K562 (cell line): ENCODE results near the gene C6orf163. TPM values are rescaled to one million over a fixed set of nuclear protein-coding genes. Genes with fewer than 3 reads are reported as not detected.

Experiments used
- BACH1 ChIP-seq: fragments of 200-800 bp; sonication (Bioruptor generic); IDR thresholded peaks from 2 replicates; pipeline ENCODE4 v1.6.1; 2016; ENCODE audit warnings: missing genetic modification characterization, missing compliant biosample characterization
- FIP1L1 ChIP-seq: fragments of 200-400 bp; formaldehyde crosslinking; IDR thresholded peaks from 2 replicates; pipeline ENCODE4 v1.6.1; 2018; ENCODE audit warnings: mild to moderate bottlenecking, low read depth, low read length; ENCODE audit not compliant: poor library complexity, severe bottlenecking
- GATAD2B ChIP-seq: fragments of 450-650 bp; IDR thresholded peaks from 2 replicates; pipeline ENCODE4 v1.6.1; 2017; ENCODE audit warnings: mild to moderate bottlenecking, borderline replicate concordance
- KLF16 ChIP-seq: IDR thresholded peaks from 2 replicates; pipeline ENCODE4 v1.6.1; 2016; ENCODE audit warnings: antibody characterized with exemption
- RCOR1 ChIP-seq, 2 experiments: IDR thresholded peaks; 2 replicates each; pipeline ENCODE4 v1.6.1; 2012; ENCODE audit warnings: low read depth in 2 of 2, low read length in 2 of 2, borderline replicate concordance in 1 of 2, improper control_type of control experiment in 1 of 2
- SMAD3 ChIP-seq: fragments of 450-650 bp; formaldehyde crosslinking; conservative IDR thresholded peaks from 2 replicates; pipeline ENCODE4 v1.4.0; 2020; ENCODE audit warnings: mild to moderate bottlenecking
- SMARCE1 ChIP-seq: fragments of 450-650 bp; IDR thresholded peaks from 2 replicates; pipeline ENCODE4 v1.7.1; 2016; ENCODE audit warnings: mild to moderate bottlenecking
- SRSF1 ChIP-seq: fragments of 200-400 bp; formaldehyde crosslinking; IDR thresholded peaks from 2 replicates; pipeline ENCODE4 v1.6.1; 2017; ENCODE audit warnings: mild to moderate bottlenecking, low read depth, low read length, moderate library complexity
- TAF9B ChIP-seq: fragments of 450-650 bp; IDR thresholded peaks from 2 replicates; pipeline ENCODE4 v1.6.1; 2018; ENCODE audit warnings: mild to moderate bottlenecking; ENCODE audit not compliant: partially characterized antibody
- TBL1XR1 ChIP-seq, 2 experiments: IDR thresholded peaks; 2 replicates each; pipeline ENCODE4 v1.6.1; 2012; ENCODE audit warnings: improper control_type of control experiment in 2 of 2, low read length in 2 of 2, mild to moderate bottlenecking in 1 of 2
- ZNF197 ChIP-seq: fragments of 200-800 bp; sonication (Bioruptor generic); IDR thresholded peaks from 2 replicates; pipeline ENCODE4 v1.6.1; 2016; ENCODE audit warnings: low read depth, missing genetic modification characterization, missing compliant biosample characterization
- ZNF431 ChIP-seq: sonication (generic); formaldehyde crosslinking; IDR thresholded peaks from 2 replicates; pipeline ENCODE4 v1.8.0; 2022; ENCODE audit warnings: mild to moderate bottlenecking, missing genetic modification reagents
- ZNF561 ChIP-seq: fragments of 450-650 bp; formaldehyde crosslinking; conservative IDR thresholded peaks from 2 replicates; pipeline ENCODE4 v1.4.0; 2020; ENCODE audit warnings: mild to moderate bottlenecking, moderate library complexity
- polyA plus RNA-seq, 8 experiments: library from polyadenylated mRNA; depleted of rRNA in 4 of 8; stranded (reverse) in 5 of 8; unstranded in 3 of 8; fragments of >200 nt; fragmentation: Nextera tagmentation in 2 of 8; fragmentation: Illumina TruSeq in 1 of 8; extraction: Ambion mirVana in 2 of 8; extraction: Trizol in 1 of 8; gene quantifications; 2 replicates each; pipeline versions ENCODE4 v1.2.1 to v1.2.3, GENCODE V29; 2011 to 2014; ENCODE audit warnings: inconsistent platforms in 1 of 8, missing spikeins in 1 of 8
- total RNA-seq, 7 experiments: library from RNA; depleted of rRNA in 6 of 7; stranded (reverse); fragments of >200 nt in 6 of 7; fragmentation: Illumina TruSeq in 2 of 7; extraction: Trizol in 2 of 7; gene quantifications; 2 replicates each; pipeline versions ENCODE4 v1.2.1 to v1.2.3, GENCODE V29; 2011 to 2021; ENCODE audit warnings: low replicate concordance in 1 of 7
- TF ChIP-seq, protein P1 (sequence below): sonication (generic); formaldehyde crosslinking; IDR thresholded peaks from 2 replicates; pipeline ENCODE4 v1.8.1; 2023; ENCODE audit warnings: missing genetic modification reagents, mild to moderate bottlenecking, borderline replicate concordance
- TF ChIP-seq, protein P2 (sequence below): sonication (generic); formaldehyde crosslinking; IDR thresholded peaks from 2 replicates; pipeline ENCODE4 v1.4.0; 2020; ENCODE audit warnings: mild to moderate bottlenecking, missing genetic modification reagents
- TF ChIP-seq, protein P3 (sequence below): fragments of 450-650 bp; formaldehyde crosslinking; IDR thresholded peaks from 2 replicates; pipeline ENCODE4 v1.4.0; 2020; ENCODE audit warnings: mild to moderate bottlenecking, moderate library complexity
- TF ChIP-seq, protein P4 (sequence below), 2 experiments: fragments of 450-650 bp; IDR thresholded peaks; 2 replicates each; pipeline ENCODE4 v1.6.1; 2016

C6orf163 gene
- total and polyA plus RNA-seq, 9 of the 15 experiments (the other 6 are each of a cell fraction or from before 2014, with no cell fraction given) = 0.67 to 4.7 (median 1.5) TPM

DNA sequence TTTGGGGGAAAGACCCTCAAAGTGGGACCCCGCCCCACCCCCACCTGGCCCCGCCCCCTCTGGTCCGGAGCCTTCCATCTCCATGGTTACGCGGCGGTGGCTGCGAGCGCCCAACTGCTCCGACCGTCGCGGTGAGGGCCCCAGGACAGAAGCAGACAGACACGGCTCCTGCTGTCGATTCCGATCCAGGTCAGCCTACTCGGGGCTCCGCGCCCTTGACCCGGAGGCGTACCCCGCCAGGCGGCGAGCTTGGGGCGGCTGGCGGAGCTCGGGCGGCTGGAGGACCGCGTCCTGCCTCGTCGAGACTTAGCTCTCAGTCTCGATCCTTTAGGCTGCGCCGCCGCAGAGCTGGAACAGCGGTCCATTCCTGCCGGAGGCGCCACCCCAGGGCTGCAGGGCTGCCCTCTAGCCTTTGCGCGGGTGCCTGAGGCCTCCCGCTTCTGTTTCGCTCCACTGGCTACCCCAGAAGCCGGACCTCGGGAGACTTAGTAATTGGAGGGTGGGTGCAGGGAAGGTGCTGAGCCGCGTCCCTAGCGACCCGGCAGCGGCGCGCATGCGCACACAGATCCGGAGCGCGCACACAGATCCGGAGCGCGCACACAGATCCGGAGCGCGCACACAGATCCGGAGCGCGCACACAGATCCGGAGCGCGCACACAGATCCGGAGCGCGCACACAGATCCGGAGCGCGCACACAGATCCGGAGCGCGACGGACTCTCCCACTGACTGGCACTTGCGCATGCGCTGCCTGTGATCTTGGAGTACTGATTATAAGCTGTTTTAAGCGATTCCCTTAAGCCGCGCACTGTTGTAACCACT is 63.5 kb downstream of the C6orf163 start, which contains the start of gene CFAP206 (continued):
- TF ChIP-seq, protein P1, sequence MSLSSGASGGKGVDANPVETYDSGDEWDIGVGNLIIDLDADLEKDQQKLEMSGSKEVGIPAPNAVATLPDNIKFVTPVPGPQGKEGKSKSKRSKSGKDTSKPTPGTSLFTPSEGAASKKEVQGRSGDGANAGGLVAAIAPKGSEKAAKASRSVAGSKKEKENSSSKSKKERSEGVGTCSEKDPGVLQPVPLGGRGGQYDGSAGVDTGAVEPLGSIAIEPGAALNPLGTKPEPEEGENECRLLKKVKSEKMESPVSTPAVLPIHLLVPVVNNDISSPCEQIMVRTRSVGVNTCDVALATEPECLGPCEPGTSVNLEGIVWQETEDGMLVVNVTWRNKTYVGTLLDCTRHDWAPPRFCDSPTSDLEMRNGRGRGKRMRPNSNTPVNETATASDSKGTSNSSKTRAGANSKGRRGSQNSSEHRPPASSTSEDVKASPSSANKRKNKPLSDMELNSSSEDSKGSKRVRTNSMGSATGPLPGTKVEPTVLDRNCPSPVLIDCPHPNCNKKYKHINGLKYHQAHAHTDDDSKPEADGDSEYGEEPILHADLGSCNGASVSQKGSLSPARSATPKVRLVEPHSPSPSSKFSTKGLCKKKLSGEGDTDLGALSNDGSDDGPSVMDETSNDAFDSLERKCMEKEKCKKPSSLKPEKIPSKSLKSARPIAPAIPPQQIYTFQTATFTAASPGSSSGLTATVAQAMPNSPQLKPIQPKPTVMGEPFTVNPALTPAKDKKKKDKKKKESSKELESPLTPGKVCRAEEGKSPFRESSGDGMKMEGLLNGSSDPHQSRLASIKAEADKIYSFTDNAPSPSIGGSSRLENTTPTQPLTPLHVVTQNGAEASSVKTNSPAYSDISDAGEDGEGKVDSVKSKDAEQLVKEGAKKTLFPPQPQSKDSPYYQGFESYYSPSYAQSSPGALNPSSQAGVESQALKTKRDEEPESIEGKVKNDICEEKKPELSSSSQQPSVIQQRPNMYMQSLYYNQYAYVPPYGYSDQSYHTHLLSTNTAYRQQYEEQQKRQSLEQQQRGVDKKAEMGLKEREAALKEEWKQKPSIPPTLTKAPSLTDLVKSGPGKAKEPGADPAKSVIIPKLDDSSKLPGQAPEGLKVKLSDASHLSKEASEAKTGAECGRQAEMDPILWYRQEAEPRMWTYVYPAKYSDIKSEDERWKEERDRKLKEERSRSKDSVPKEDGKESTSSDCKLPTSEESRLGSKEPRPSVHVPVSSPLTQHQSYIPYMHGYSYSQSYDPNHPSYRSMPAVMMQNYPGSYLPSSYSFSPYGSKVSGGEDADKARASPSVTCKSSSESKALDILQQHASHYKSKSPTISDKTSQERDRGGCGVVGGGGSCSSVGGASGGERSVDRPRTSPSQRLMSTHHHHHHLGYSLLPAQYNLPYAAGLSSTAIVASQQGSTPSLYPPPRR (CRISPR knock-in tag) = no peak
- no peak for TF ChIP-seq TAF9B
- TF ChIP-seq BACH1 (tag) = no peak
- no peak for TF ChIP-seq SMARCE1
- no peak for TF ChIP-seq SMAD3
- TF ChIP-seq, protein P2, sequence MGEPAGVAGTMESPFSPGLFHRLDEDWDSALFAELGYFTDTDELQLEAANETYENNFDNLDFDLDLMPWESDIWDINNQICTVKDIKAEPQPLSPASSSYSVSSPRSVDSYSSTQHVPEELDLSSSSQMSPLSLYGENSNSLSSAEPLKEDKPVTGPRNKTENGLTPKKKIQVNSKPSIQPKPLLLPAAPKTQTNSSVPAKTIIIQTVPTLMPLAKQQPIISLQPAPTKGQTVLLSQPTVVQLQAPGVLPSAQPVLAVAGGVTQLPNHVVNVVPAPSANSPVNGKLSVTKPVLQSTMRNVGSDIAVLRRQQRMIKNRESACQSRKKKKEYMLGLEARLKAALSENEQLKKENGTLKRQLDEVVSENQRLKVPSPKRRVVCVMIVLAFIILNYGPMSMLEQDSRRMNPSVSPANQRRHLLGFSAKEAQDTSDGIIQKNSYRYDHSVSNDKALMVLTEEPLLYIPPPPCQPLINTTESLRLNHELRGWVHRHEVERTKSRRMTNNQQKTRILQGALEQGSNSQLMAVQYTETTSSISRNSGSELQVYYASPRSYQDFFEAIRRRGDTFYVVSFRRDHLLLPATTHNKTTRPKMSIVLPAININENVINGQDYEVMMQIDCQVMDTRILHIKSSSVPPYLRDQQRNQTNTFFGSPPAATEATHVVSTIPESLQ = 0 out of 2 replicates have a peak, but pooled peaks have one; percentile 38
- TF ChIP-seq ZNF561 = no peak
- no peak for TF ChIP-seq RCOR1 (IDR thresholded peaks at IDR 0.05; ENCODE audit: borderline replicate concordance in 1 of 2, low read depth in 2 of 2, low read length in 2 of 2)
- TF ChIP-seq, protein P3, sequence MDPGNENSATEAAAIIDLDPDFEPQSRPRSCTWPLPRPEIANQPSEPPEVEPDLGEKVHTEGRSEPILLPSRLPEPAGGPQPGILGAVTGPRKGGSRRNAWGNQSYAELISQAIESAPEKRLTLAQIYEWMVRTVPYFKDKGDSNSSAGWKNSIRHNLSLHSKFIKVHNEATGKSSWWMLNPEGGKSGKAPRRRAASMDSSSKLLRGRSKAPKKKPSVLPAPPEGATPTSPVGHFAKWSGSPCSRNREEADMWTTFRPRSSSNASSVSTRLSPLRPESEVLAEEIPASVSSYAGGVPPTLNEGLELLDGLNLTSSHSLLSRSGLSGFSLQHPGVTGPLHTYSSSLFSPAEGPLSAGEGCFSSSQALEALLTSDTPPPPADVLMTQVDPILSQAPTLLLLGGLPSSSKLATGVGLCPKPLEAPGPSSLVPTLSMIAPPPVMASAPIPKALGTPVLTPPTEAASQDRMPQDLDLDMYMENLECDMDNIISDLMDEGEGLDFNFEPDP (CRISPR knock-in tag) = no peak
- no peak for TF ChIP-seq TBL1XR1 (IDR thresholded peaks at IDR 0.05; ENCODE audit: low read length in 2 of 2)
- TF ChIP-seq SRSF1 = no peak
- no peak for TF ChIP-seq GATAD2B
- TF ChIP-seq ZNF431 (CRISPR knock-in tag) = no peak
- TF ChIP-seq FIP1L1 = peak; percentile 41
- TF ChIP-seq KLF16 = no peak
- TF ChIP-seq, protein P4, sequence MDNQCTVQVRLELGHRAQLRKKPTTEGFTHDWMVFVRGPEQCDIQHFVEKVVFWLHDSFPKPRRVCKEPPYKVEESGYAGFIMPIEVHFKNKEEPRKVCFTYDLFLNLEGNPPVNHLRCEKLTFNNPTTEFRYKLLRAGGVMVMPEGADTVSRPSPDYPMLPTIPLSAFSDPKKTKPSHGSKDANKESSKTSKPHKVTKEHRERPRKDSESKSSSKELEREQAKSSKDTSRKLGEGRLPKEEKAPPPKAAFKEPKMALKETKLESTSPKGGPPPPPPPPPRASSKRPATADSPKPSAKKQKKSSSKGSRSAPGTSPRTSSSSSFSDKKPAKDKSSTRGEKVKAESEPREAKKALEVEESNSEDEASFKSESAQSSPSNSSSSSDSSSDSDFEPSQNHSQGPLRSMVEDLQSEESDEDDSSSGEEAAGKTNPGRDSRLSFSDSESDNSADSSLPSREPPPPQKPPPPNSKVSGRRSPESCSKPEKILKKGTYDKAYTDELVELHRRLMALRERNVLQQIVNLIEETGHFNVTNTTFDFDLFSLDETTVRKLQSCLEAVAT (IDR thresholded peaks at IDR 0.05) = 0 out of 4 replicates have a peak, but pooled peaks of 1 of the 2 experiments have one; percentile 33
- peak; percentile 91; the same call in 1 of the 2 replicates for TF ChIP-seq ZNF197
